ENCODE measurements around the gene PRSS36.

- no peak for TF ChIP-seq PHF8 (IDR thresholded peaks at IDR 0.05; ENCODE audit: borderline replicate concordance, low read length)
- no peak for TF ChIP-seq ZBED1 (IDR thresholded peaks at IDR 0.05)
- no peak for TF ChIP-seq ZNF23 (CRISPR knock-in tag; IDR thresholded peaks at IDR 0.05)
- TF ChIP-seq CCAR2 (IDR thresholded peaks at IDR 0.05; ENCODE audit: low read depth, low read length): no peak
- TF ChIP-seq RFX5 (IDR thresholded peaks at IDR 0.05; ENCODE audit: low read depth, low read length): no peak
- TF ChIP-seq CTCF (IDR thresholded peaks at IDR 0.05 in 2 of 3, conservative IDR thresholded peaks at IDR 0.05 in 1 of 3; ENCODE audit: insufficient read depth in 2 of 3, low read depth in 1 of 3, low read length in 3 of 3): no peak
Observed at GRCh38 chr16:31131416-31131815, 18.4 kb downstream of the PRSS36 start.

Data from K562 (cell line).